ENCODE data around the gene POLR1A. TPM values are rescaled to one million over a fixed set of nuclear protein-coding genes. Genes with fewer than 3 reads are reported as not detected.
A peak's percentile ranks its signal among the peaks of the same experiment; 100 is the strongest.

POLR1A gene
- total and polyA plus RNA-seq, 2 donors (not counting 3 experiments of a cell fraction or from before 2014, with no cell fraction given), result 7.6 to 40.7 TPM

- dilution Hi-C loops (cut with MboI; ENCODE audit: extremely low pct_ligation_motif_present, low sequenced_read_pairs), result no loop called here
- H3K79me2 ChIP-seq (ENCODE audit: control insufficient read depth, insufficient read depth, low read length), result no peaks in the 10 kb centered on the region
- peaks cover 1 to 2% of the 10 kb centered on the region in 2 experiments for H3K36me3 ChIP-seq (ENCODE audit: control insufficient read depth in 2 of 2, extremely low read depth in 1 of 2, insufficient read depth in 2 of 2, low read length in 2 of 2)
- TF ChIP-seq POLR2AphosphoS5 (IDR thresholded peaks at IDR 0.05; ENCODE audit: insufficient read depth, low read depth, low read length) (peak; percentile 30), MAX (IDR thresholded peaks at IDR 0.05; ENCODE audit: insufficient read depth, insufficient read length) (peak; percentile 40), JUN (IDR thresholded peaks at IDR 0.05; ENCODE audit: borderline replicate concordance, insufficient read depth, insufficient read length, low read depth) (no peak)
- DNase-seq (ENCODE audit: low read depth, low spot score) (peak; percentile 87), FAIRE-seq (peak; percentile 69)
- no peak overlapping the region for H3K9ac ChIP-seq (replicated peaks; ENCODE audit: extremely low read depth, insufficient read depth, low read length)
- POLR2A ChIA-PET, result no interaction called here
- H3K9me3 ChIP-seq (replicated peaks; ENCODE audit: control insufficient read depth, insufficient read depth, low read length), result no peaks in the 10 kb centered on the region
- no peaks in the 10 kb centered on the region for H3K27me3 ChIP-seq (ENCODE audit: control insufficient read depth in 2 of 2, insufficient read depth in 2 of 2, low read length in 2 of 2)
- intact Hi-C loops (cut with micrococcal nuclease), result no loop called here
- H3K9me1 ChIP-seq (replicated peaks; ENCODE audit: control insufficient read depth, extremely low read depth, insufficient read depth, low read length), result no peaks in the 10 kb centered on the region
- no peak overlapping the region for H2AFZ ChIP-seq (ENCODE audit: low read depth, low read length)
- no TSS peak for BruUV-seq (replicated peaks)
- H3K4me3 ChIP-seq (replicated peaks in 1 of 3; ENCODE audit: insufficient read depth in 1 of 3, low read depth in 1 of 3, low read length in 3 of 3), result no peak overlapping the region
- no peak overlapping the region for H3K27ac ChIP-seq (ENCODE audit: insufficient read depth, low read depth, low read length)
- CTCF ChIA-PET, result interaction anchor here (0.6 to 3.6 kb wide), 5 partner anchors 15 to 193 kb away, joined by 4 to 19 read pairs (median 7); no protein-coding TSS in a partner anchor
- no peaks in the 10 kb centered on the region for H4K20me1 ChIP-seq (replicated peaks; ENCODE audit: control insufficient read depth, extremely low read depth, insufficient read depth, low read length)
- H3K4me1 ChIP-seq (ENCODE audit: control insufficient read depth, extremely low read depth, insufficient read depth, low read length), result peaks cover 15% of the 10 kb centered on the region
- H3K4me2 ChIP-seq (ENCODE audit: insufficient read depth, low read length), result no peak overlapping the region
These were observed 84.7 kb downstream of the POLR1A start for GRCh38 chr2:86020984-86021383.

- H3K4me3 ChIP-seq (replicated peaks in 1 of 3; ENCODE audit: insufficient read depth in 1 of 3, low read depth in 1 of 3, low read length in 3 of 3), result no peak overlapping the region
- dilution Hi-C loops (cut with MboI; ENCODE audit: extremely low pct_ligation_motif_present, low sequenced_read_pairs) (no loop called here), intact Hi-C loops (cut with micrococcal nuclease) (no loop called here)
- no peaks in the 10 kb centered on the region for H3K36me3 ChIP-seq (ENCODE audit: control insufficient read depth in 2 of 2, extremely low read depth in 1 of 2, insufficient read depth in 2 of 2, low read length in 2 of 2)
- no peaks in the 10 kb centered on the region for H3K27me3 ChIP-seq (ENCODE audit: control insufficient read depth in 2 of 2, insufficient read depth in 2 of 2, low read length in 2 of 2)
- FAIRE-seq (no peak), DNase-seq (ENCODE audit: low read depth, low spot score) (no peak)
- H3K9me1 ChIP-seq (replicated peaks; ENCODE audit: control insufficient read depth, extremely low read depth, insufficient read depth, low read length), result no peaks in the 10 kb centered on the region
- H3K9me3 ChIP-seq (replicated peaks; ENCODE audit: control insufficient read depth, insufficient read depth, low read length), result no peaks in the 10 kb centered on the region
- POLR2A ChIA-PET, result no interaction called here
- no peak overlapping the region for H3K4me2 ChIP-seq (ENCODE audit: insufficient read depth, low read length)
- no peaks in the 10 kb centered on the region for H3K79me2 ChIP-seq (ENCODE audit: control insufficient read depth, insufficient read depth, low read length)
- H3K9ac ChIP-seq (replicated peaks; ENCODE audit: extremely low read depth, insufficient read depth, low read length), result no peak overlapping the region
- no TSS peak for BruUV-seq (replicated peaks)
- no peak overlapping the region for H2AFZ ChIP-seq (ENCODE audit: low read depth, low read length)
- CTCF ChIA-PET, result interaction anchor here (1.0 to 1.2 kb wide), 2 partner anchors 130 to 191 kb away, joined by 3 to 5 read pairs; partner anchors contain the start of gene ST3GAL5
- TF ChIP-seq POLR2AphosphoS5 (IDR thresholded peaks at IDR 0.05; ENCODE audit: insufficient read depth, low read depth, low read length) (no peak), MYC (IDR thresholded peaks at IDR 0.05; ENCODE audit: low read depth, low read length) (no peak), GATA2 (IDR thresholded peaks at IDR 0.05; ENCODE audit: insufficient read depth, insufficient read length, low read depth, low read length) (no peak), EZH2 (IDR thresholded peaks at IDR 0.05; ENCODE audit: borderline replicate concordance, low read depth, low read length, severe bottlenecking) (no peak), POLR2A (IDR thresholded peaks at IDR 0.05; ENCODE audit: low read depth, low read length) (no peak), MAX (IDR thresholded peaks at IDR 0.05; ENCODE audit: insufficient read depth, insufficient read length) (no peak), JUN (IDR thresholded peaks at IDR 0.05; ENCODE audit: borderline replicate concordance, insufficient read depth, insufficient read length, low read depth) (no peak)
- H3K4me1 ChIP-seq (ENCODE audit: control insufficient read depth, extremely low read depth, insufficient read depth, low read length), result peaks cover 15% of the 10 kb centered on the region
- H3K27ac ChIP-seq (ENCODE audit: insufficient read depth, low read depth, low read length), result no peak overlapping the region
- H4K20me1 ChIP-seq (replicated peaks; ENCODE audit: control insufficient read depth, extremely low read depth, insufficient read depth, low read length), result no peaks in the 10 kb centered on the region
These were observed 86.6 kb downstream of the POLR1A start for GRCh38 chr2:86019121-86019520.

Measured in endothelial cell of umbilical vein (primary cell).